ENCODE data around the gene ARSB.
"Not testable (repeated sequence)": the region's sequence is repeated elsewhere in the genome, so short reads cannot be mapped to it uniquely, and the experiment has no call there.

Gene ARSB

GRCh38 chr5:78887384-78888118 is 97.6 kb downstream of the ARSB start:
- Histone ChIP-seq H3K36me3 (no peaks in the 10 kb centered on the region), H3K4me3 (ENCODE audit: low read depth, low read length) (no peak overlapping the region), H3K27ac (no peak overlapping the region), H3K9me3 (ENCODE audit: severe bottlenecking) (no peaks in the 10 kb centered on the region), H3K27me3 (ENCODE audit: insufficient read depth, low read depth, severe bottlenecking) (no peaks in the 10 kb centered on the region)
- TF ChIP-seq CTCF (IDR thresholded peaks at IDR 0.05; ENCODE audit: low read depth, low read length) = no peak
- no peak for DNase-seq

GRCh38 chr5:78886341-78887230 is 98.5 kb downstream of the ARSB start:
- DNase-seq = no peak
- no peak overlapping the region for H3K4me3 ChIP-seq (ENCODE audit: low read depth, low read length)
- H3K27ac ChIP-seq = no peak overlapping the region
- no peaks in the 10 kb centered on the region for H3K36me3 ChIP-seq
- 0 out of 2 replicates have a peak, but pooled peaks have one; percentile 5 for TF ChIP-seq CTCF (IDR thresholded peaks at IDR 0.05; ENCODE audit: low read depth, low read length)
- H3K9me3 ChIP-seq (ENCODE audit: severe bottlenecking) = no peaks in the 10 kb centered on the region
- H3K27me3 ChIP-seq (ENCODE audit: insufficient read depth, low read depth, severe bottlenecking) = no peaks in the 10 kb centered on the region

- no peak overlapping the region for H3K27ac ChIP-seq
- no peaks in the 10 kb centered on the region for H3K9me3 ChIP-seq (ENCODE audit: severe bottlenecking)
- H3K4me3 ChIP-seq (ENCODE audit: low read depth, low read length) = no peak overlapping the region
- no peaks in the 10 kb centered on the region for H3K36me3 ChIP-seq
- no peaks in the 10 kb centered on the region for H3K27me3 ChIP-seq (ENCODE audit: insufficient read depth, low read depth, severe bottlenecking)
- DNase-seq = no peak
- TF ChIP-seq CTCF (IDR thresholded peaks at IDR 0.05; ENCODE audit: low read depth, low read length) = no peak
Measured at GRCh38 chr5:78881884-78882283, 103.2 kb downstream of the ARSB start.

GRCh38 chr5:78879516-78879915 is 105.6 kb downstream of the ARSB start:
- TF ChIP-seq CTCF (IDR thresholded peaks at IDR 0.05; ENCODE audit: low read depth, low read length) = no peak
- H3K27me3 ChIP-seq (ENCODE audit: insufficient read depth, low read depth, severe bottlenecking) = no peaks in the 10 kb centered on the region
- DNase-seq = no peak
- H3K4me3 ChIP-seq (ENCODE audit: low read depth, low read length) = no peak overlapping the region
- no peak overlapping the region for H3K27ac ChIP-seq
- no peaks in the 10 kb centered on the region for H3K9me3 ChIP-seq (ENCODE audit: severe bottlenecking)
- no peaks in the 10 kb centered on the region for H3K36me3 ChIP-seq

GRCh38 chr5:78866076-78866475 is 119.0 kb downstream of the ARSB start:
- not testable (repeated sequence) for H3K4me3 ChIP-seq (ENCODE audit: low read depth, low read length); H3K27me3 ChIP-seq (ENCODE audit: insufficient read depth, low read depth, severe bottlenecking); DNase-seq

GRCh38 chr5:78858364-78858763 is 126.7 kb downstream of the ARSB start:
- H3K4me3 ChIP-seq (ENCODE audit: low read depth, low read length) = no peak overlapping the region
- H3K36me3 ChIP-seq = no peaks in the 10 kb centered on the region

More at GRCh38 chr5:78866076-78866475, 119.0 kb downstream of the ARSB start:
- H3K9me3 ChIP-seq (ENCODE audit: severe bottlenecking); H3K36me3 ChIP-seq; H3K27ac ChIP-seq: not testable (repeated sequence)

More at GRCh38 chr5:78858364-78858763, 126.7 kb downstream of the ARSB start:
- DNase-seq = no peak
- H3K27ac ChIP-seq = no peak overlapping the region
- H3K9me3 ChIP-seq (ENCODE audit: severe bottlenecking) = no peaks in the 10 kb centered on the region
- no peaks in the 10 kb centered on the region for H3K27me3 ChIP-seq (ENCODE audit: insufficient read depth, low read depth, severe bottlenecking)
- no peak for TF ChIP-seq CTCF (IDR thresholded peaks at IDR 0.05; ENCODE audit: low read depth, low read length)

Data from WERI-Rb-1 (cell line).